Diencephalon (tissue), 1 donor: Measurements from ENCODE around the gene AKR1C4. TPM values are rescaled to one million over a fixed set of nuclear protein-coding genes. Genes with fewer than 3 reads are reported as not detected.

Experiments used
- total RNA-seq: library from RNA; depleted of rRNA; stranded (reverse); fragments of >200 nt; gene quantifications from one replicate; pipeline ENCODE4 v1.2.3, GENCODE V29; 2014

AKR1C4 gene
- not detected for total RNA-seq

DNA sequence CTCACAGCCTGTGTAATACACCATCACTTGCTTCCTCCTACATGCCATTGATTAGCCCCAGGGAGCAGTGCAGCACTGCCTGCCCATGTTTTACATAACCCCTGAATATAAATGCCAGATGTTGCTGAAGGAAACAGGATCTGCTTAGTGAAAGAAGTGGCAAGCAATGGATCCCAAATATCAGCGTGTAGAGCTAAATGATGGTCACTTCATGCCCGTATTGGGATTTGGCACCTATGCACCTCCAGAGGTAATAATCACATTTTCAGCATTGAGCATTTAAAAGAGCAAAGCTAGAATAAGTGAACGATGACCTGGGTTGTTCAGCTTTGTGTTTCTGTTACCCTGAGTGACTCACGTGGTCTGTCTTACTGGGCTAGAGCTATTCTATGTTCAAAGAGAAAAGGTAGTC is at the start of gene AKR1C4:
Gene AKR1C4 (plus strand): TSS at position 136 of the 412 bp plus-strand sequence. CDS start 31 bp downstream, at position 167.

DNA sequence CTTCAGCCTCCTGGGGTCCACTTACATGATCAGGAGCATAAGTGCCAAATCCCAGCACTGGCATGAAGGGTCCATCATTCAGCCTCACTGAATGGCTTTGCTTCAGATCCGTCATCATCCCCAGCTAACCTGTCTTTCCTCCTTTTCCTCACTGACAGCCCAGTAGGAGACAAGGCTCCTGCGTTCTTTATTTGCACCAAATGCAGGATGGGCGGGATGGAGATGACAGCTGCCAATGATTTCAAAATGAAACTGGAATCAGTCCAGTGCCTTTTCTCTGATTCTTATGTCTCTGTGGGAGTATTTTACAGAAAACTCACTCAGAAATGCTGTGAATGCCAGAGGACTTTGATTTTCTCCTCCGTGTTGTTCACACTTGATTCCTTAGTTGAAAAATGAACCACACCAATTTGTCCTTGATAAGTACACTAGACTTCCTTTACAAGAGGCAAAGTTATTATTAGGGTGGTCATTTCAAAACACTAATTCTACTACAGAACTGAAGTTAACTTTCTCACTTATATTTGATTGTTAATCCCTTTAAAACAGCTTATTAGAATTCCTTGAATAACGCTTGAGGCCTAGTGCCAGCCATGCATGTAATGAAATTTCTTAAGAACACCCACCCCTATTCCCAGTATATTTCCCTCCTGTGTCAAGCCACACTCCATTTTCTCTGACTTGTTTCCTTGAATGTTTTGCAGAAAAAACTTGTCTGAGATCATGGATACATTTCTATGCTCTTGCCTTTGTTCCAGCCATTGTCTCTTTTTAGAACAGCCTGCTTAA is 11.5 kb upstream of the AKR1C4 start, which contains the start of gene AKR1C8:
Gene AKR1C8 (minus strand): TSS at position 164 of the 789 bp plus-strand sequence. CDS start 46 bp downstream, at position 118.

Other genes with a start within 250 kb of the AKR1C4 start
- 29.1 TPM for gene AKR1C1, start 233.4 kb upstream of the AKR1C4 start, total RNA-seq
- 21.2 TPM for gene AKR1C2, start 193.0 kb upstream of the AKR1C4 start, total RNA-seq
- 1.8 TPM for gene AKR1C3, start 102.4 kb upstream of the AKR1C4 start, total RNA-seq
- gene AKR1C8, start 11.7 kb upstream of the AKR1C4 start, total RNA-seq: not detected
- not detected for gene UCN3, start 168.1 kb downstream of the AKR1C4 start, total RNA-seq
- gene TUBAL3, start 208.0 kb downstream of the AKR1C4 start, total RNA-seq: not detected
- gene NET1, start 215.7 kb downstream of the AKR1C4 start, total RNA-seq: 34.8 TPM